ENCODE results near the gene MICB. TPM values are rescaled to one million over a fixed set of nuclear protein-coding genes. Genes with fewer than 3 reads are reported as not detected.

MICB gene
- total and polyA plus RNA-seq, 2 of the 8 experiments (the other 6 are each of a cell fraction or from before 2014, with no cell fraction given) = 16.2 to 25.3 TPM

DNA sequence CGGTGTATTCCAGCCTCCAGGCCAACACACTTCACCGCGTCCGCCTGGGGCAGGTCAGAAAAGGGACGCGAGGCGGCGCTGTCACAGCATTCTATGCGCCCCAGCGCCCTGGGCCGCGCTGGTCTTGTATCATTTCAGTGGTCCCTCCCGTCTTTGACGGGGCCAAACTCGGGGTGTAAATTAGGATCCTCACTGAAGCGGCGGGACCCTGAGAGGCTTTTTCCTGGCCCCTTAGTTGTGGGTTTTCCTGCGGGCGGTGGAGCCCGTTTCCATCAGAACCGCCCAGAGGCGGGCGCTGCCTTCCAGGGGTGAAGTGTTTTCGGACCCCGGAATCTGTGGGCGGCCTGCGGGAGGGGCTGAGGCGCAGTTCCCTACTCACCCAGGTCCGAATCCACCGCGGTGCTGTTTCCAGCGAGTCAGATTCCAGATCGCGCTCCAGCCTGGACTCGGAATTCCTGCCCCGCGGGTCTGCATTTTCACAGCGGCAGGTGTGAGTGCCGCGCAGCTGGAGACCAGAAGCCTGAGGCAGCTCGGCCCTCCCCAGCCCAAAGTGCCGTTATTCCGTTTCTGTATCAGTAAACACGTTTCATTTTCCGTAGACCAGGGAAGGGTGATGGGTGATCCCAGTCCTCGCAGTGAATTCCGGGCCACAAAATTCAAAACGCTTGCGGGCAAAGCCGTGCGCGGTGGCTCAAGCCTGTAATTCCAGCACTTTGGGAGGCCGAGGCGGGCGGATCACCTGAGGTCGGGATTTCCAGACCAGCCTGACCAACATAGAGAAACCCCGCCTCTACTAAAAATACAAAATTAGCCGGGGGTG, 3.9 kb upstream of the MICB start (continued):
- TF ChIP-seq, protein P1, sequence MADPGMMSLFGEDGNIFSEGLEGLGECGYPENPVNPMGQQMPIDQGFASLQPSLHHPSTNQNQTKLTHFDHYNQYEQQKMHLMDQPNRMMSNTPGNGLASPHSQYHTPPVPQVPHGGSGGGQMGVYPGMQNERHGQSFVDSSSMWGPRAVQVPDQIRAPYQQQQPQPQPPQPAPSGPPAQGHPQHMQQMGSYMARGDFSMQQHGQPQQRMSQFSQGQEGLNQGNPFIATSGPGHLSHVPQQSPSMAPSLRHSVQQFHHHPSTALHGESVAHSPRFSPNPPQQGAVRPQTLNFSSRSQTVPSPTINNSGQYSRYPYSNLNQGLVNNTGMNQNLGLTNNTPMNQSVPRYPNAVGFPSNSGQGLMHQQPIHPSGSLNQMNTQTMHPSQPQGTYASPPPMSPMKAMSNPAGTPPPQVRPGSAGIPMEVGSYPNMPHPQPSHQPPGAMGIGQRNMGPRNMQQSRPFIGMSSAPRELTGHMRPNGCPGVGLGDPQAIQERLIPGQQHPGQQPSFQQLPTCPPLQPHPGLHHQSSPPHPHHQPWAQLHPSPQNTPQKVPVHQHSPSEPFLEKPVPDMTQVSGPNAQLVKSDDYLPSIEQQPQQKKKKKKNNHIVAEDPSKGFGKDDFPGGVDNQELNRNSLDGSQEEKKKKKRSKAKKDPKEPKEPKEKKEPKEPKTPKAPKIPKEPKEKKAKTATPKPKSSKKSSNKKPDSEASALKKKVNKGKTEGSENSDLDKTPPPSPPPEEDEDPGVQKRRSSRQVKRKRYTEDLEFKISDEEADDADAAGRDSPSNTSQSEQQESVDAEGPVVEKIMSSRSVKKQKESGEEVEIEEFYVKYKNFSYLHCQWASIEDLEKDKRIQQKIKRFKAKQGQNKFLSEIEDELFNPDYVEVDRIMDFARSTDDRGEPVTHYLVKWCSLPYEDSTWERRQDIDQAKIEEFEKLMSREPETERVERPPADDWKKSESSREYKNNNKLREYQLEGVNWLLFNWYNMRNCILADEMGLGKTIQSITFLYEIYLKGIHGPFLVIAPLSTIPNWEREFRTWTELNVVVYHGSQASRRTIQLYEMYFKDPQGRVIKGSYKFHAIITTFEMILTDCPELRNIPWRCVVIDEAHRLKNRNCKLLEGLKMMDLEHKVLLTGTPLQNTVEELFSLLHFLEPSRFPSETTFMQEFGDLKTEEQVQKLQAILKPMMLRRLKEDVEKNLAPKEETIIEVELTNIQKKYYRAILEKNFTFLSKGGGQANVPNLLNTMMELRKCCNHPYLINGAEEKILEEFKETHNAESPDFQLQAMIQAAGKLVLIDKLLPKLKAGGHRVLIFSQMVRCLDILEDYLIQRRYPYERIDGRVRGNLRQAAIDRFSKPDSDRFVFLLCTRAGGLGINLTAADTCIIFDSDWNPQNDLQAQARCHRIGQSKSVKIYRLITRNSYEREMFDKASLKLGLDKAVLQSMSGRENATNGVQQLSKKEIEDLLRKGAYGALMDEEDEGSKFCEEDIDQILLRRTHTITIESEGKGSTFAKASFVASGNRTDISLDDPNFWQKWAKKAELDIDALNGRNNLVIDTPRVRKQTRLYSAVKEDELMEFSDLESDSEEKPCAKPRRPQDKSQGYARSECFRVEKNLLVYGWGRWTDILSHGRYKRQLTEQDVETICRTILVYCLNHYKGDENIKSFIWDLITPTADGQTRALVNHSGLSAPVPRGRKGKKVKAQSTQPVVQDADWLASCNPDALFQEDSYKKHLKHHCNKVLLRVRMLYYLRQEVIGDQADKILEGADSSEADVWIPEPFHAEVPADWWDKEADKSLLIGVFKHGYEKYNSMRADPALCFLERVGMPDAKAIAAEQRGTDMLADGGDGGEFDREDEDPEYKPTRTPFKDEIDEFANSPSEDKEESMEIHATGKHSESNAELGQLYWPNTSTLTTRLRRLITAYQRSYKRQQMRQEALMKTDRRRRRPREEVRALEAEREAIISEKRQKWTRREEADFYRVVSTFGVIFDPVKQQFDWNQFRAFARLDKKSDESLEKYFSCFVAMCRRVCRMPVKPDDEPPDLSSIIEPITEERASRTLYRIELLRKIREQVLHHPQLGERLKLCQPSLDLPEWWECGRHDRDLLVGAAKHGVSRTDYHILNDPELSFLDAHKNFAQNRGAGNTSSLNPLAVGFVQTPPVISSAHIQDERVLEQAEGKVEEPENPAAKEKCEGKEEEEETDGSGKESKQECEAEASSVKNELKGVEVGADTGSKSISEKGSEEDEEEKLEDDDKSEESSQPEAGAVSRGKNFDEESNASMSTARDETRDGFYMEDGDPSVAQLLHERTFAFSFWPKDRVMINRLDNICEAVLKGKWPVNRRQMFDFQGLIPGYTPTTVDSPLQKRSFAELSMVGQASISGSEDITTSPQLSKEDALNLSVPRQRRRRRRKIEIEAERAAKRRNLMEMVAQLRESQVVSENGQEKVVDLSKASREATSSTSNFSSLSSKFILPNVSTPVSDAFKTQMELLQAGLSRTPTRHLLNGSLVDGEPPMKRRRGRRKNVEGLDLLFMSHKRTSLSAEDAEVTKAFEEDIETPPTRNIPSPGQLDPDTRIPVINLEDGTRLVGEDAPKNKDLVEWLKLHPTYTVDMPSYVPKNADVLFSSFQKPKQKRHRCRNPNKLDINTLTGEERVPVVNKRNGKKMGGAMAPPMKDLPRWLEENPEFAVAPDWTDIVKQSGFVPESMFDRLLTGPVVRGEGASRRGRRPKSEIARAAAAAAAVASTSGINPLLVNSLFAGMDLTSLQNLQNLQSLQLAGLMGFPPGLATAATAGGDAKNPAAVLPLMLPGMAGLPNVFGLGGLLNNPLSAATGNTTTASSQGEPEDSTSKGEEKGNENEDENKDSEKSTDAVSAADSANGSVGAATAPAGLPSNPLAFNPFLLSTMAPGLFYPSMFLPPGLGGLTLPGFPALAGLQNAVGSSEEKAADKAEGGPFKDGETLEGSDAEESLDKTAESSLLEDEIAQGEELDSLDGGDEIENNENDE (IDR thresholded peaks at IDR 0.05; ENCODE audit: insufficient replicate concordance, low read length) = no peak
- TF ChIP-seq RFX5 (IDR thresholded peaks at IDR 0.05; ENCODE audit: borderline replicate concordance, low read depth, low read length) (no peak), NANOG (IDR thresholded peaks at IDR 0.05; ENCODE audit: insufficient read depth, low read depth, low read length, poor library complexity, severe bottlenecking) (peak; percentile 65), PHF8 (conservative IDR thresholded peaks at IDR 0.05; ENCODE audit: low read depth, low read length) (no peak; the same call in none of the 2 replicates), EZH2 (IDR thresholded peaks at IDR 0.05; ENCODE audit: low read depth, low read length, severe bottlenecking) (no peak), SRF (IDR thresholded peaks at IDR 0.05; ENCODE audit: low read depth, low read length) (no peak)
- TF ChIP-seq, protein P2, sequence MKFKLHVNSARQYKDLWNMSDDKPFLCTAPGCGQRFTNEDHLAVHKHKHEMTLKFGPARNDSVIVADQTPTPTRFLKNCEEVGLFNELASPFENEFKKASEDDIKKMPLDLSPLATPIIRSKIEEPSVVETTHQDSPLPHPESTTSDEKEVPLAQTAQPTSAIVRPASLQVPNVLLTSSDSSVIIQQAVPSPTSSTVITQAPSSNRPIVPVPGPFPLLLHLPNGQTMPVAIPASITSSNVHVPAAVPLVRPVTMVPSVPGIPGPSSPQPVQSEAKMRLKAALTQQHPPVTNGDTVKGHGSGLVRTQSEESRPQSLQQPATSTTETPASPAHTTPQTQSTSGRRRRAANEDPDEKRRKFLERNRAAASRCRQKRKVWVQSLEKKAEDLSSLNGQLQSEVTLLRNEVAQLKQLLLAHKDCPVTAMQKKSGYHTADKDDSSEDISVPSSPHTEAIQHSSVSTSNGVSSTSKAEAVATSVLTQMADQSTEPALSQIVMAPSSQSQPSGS (IDR thresholded peaks at IDR 0.05; ENCODE audit: low read length) = no peak
